ENCODE results near the gene RBFOX2. TPM values are rescaled to one million over a fixed set of nuclear protein-coding genes. Genes with fewer than 3 reads are reported as not detected.

RBFOX2 gene
- total RNA-seq, 1 experiment from 2014 or later, result 61.5 TPM

DNA sequence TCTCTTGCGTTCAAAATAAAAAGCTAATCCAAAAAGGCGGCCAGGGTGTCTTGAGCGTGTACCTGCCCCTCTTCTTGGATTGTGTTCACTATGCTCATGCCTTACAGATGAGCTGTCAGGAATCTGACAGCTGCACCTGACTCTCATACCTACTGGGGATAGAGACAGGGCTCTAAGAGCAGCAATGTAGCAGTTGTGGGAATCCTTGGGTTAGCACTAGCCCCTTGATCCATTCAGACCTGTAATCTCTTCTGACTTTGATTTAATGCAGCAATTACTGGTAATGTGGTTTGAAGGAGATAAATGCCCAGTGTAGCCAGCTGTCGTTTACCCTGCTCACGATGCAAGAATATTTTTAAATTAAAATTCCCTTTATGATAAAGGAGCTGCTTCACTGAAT, 165.2 kb downstream of the RBFOX2 start:
- DNase-seq (ENCODE audit: low read depth), result no peak
- in situ Hi-C loops (cut with HindIII; ENCODE audit: low pct_unique_long_range_greater_than_20kb, low sequenced_read_pairs), result no loop called here

DNA sequence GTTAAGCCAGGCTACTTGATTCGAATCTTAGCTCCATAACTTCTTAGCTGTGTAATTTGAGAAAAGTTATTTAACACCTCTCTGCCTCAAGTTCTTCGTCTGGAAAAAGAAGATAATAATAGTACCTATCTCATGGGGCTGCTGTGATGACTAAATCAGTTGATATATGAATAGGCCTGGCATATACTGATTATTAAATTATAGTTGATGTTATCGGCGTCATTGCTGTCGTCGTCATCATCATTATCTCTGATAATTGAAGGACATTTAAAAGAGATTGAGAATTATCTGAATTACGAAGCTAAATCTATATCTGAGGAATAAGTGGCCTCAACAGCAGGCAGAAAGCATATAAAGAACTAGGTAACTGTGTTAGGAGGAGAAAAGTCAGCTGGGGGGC, 165.9 kb downstream of the RBFOX2 start:
- in situ Hi-C loops (cut with HindIII; ENCODE audit: low pct_unique_long_range_greater_than_20kb, low sequenced_read_pairs), result no loop called here
- DNase-seq (ENCODE audit: low read depth), result no peak

DNA sequence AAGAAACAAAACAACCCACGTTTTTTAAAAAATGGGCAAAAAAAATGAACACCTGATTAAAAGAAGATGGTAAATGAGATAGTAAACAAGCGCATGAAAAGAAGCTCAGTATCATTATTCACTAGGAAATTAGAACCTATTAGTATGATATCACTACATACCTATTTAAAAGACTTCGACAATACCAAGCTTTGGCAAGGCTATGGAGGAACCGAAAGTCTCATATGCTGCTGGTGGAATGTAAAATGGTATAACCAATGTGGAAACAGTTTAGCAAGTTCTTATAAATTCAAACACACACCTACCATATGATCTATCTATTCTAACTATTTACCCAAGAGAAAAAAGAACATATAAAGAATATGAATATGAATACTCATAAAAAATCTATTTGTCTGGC, 167.2 kb downstream of the RBFOX2 start:
- DNase-seq (ENCODE audit: low read depth), result no peak
- in situ Hi-C loops (cut with HindIII; ENCODE audit: low pct_unique_long_range_greater_than_20kb, low sequenced_read_pairs), result no loop called here

DNA sequence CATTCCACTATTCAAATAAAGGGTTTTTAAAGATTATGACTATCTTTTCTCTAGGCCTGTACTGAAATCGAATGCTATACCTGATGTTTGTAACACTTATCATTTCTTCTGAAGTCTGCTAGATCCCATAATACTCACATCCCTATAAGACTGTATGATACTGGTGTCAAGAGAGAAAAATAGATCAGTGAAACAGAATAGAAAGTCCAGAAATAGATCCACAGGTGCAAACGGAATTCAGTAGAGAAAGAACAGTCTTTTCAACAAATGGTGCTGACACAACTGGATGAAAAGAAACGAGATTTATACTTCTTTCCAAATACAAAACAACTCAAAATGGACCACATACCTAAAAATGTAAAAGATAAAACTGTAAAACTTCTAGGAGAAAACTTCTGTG, 167.8 kb downstream of the RBFOX2 start:
- no peak for DNase-seq (ENCODE audit: low read depth)
- in situ Hi-C loops (cut with HindIII; ENCODE audit: low pct_unique_long_range_greater_than_20kb, low sequenced_read_pairs), result no loop called here

DNA sequence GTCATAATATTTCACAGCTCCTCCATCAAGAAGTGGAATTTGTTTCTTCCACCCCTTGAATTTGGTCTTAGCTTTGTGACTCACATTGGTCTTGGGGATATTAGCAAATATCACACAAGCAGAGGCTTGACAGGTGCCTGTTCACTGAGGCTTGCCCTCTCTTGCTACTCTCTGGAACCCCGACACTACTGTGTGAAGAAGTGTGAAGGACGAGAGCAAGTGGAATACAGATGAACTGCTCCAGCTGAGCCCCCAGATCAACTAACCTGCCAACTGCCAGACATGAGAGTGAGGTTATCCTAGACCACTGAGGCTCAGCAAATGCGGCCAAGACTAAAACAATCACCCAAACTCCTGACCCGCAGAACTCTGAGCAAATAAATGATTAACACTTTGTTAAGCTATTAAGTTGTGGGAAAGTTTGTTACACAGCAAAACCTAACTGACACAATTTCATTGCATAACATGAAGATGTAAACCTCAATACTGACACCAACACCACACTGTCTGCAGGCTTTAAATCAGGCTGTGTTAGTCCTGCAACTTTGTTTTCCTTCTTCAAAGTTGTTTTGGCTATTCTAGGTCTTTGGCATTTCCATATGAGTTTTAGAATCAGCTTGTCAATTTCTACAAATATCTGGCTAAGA, 168.4 kb downstream of the RBFOX2 start:
- in situ Hi-C loops (cut with HindIII; ENCODE audit: low pct_unique_long_range_greater_than_20kb, low sequenced_read_pairs), result no loop called here
- no peak for DNase-seq (ENCODE audit: low read depth)

DNA sequence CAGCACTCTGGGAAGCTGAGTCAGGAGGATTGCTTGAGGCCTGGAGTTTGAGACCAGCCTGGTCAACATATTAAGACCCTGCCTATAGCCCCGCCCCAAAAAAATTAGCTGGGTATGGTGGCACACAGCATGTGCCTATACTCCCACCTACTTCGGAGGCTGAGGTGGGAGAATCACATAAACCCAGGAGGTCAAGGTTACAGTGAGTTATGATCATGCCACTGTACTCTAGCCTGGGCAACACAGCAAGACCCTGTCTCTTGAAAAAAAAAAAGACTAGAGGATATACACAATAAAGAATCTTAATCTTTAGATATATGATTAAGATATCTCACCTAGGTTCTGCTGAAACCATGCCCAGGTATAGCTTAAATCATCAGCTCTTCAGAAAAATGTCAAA, 174.3 kb downstream of the RBFOX2 start:
- no peak for DNase-seq (ENCODE audit: low read depth)
- in situ Hi-C loops (cut with HindIII; ENCODE audit: low pct_unique_long_range_greater_than_20kb, low sequenced_read_pairs), result no loop called here

DNA sequence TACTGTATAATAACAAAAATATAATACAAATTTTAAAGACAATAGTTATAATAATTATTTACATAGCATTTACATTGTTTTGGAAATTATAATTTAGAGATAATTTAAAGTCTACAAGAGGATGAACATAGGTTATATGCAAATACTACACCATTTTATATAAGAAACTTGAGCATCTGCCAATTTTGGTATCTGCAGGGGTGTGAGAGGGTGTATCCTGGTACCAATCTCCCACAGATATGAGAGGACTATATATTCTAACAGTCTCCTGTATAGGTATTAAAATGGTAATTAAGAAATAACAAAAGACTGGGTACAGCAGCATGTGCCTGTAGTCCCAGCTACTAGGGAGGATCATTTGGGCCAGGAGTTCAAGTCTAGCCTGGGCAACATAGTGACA, 176.5 kb downstream of the RBFOX2 start:
- in situ Hi-C loops (cut with HindIII; ENCODE audit: low pct_unique_long_range_greater_than_20kb, low sequenced_read_pairs), result no loop called here
- no peak for DNase-seq (ENCODE audit: low read depth)

DNA sequence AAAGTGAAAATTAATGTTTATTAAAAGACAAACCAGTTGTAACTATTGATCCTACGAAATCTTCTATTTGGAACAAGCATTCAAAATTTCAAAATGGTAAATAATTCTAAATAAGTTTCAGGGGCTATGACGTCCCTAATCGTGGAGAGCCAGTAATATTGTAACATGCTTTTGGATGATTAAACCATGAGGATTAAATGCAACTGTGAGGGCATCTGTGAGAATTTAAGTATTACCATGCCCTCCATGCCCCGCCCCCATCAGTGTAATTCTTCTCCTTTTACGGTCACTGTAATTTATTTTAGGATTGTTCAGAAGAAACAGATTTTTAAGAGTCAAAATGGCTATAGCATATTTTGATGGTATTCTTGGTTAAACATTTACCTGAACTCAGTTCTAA, 177.8 kb downstream of the RBFOX2 start:
- in situ Hi-C loops (cut with HindIII; ENCODE audit: low pct_unique_long_range_greater_than_20kb, low sequenced_read_pairs), result no loop called here
- DNase-seq (ENCODE audit: low read depth), result no peak

DNA sequence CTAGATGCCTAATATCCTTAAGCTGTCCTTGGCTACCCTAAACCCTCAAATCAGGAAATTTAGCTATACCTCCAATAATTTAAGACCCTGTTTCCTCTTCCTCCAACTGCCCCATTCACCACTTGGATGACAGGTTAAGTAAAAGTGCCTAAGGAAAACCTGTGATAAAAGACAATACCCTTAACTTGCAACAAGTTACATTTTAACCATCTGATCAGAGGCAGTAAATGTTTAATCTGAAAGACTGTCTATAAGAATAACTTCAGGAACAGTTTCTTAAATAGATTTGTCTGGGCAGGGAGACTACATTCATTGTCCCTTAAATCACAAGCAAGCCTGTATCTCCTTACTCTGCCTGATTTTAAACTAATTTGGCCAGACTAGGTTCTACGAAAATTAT, 181.8 kb downstream of the RBFOX2 start:
- in situ Hi-C loops (cut with HindIII; ENCODE audit: low pct_unique_long_range_greater_than_20kb, low sequenced_read_pairs), result no loop called here
- peak; percentile 62 for DNase-seq (ENCODE audit: low read depth)

DNA sequence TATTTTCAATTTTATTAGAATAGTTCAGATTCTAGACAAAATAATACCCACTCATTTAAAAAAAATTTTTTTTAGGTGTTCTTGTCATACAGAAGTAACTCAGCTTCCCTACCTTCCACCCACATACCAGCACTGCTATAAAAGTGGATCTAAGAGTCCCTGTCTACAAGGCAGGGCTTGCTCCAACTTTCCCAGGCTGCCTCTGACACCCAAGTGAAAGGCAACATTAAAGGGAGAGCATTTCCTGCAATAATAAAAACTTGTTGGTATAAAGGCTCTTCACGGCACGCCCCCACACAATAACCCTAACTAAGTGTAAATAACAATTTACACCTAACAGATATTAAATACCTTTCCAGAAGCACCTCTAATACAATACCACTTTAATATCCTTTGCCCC, 183.7 kb downstream of the RBFOX2 start:
- no peak for DNase-seq (ENCODE audit: low read depth)
- in situ Hi-C loops (cut with HindIII; ENCODE audit: low pct_unique_long_range_greater_than_20kb, low sequenced_read_pairs), result no loop called here

DNA sequence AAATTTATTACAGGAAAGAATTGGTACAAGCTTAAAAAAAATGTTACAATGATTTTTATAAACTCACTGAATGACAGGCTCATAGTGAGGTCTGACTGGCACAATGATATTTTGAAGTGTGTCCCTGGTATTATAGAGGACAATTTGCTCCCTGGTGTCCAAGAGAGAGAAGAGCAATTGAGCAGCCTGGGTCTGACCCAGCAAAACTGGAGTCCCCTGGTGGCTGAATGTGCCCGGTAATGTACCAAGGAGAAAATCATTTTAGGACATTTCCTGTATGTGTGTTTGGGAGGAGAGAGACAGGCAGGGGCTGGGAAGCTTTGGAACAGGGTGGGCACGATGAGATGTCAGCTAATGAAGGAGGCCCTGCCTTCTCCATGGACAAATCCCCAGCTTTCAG, 185.7 kb downstream of the RBFOX2 start:
- in situ Hi-C loops (cut with HindIII; ENCODE audit: low pct_unique_long_range_greater_than_20kb, low sequenced_read_pairs), result no loop called here
- peak; percentile 75 for DNase-seq (ENCODE audit: low read depth)

DNA sequence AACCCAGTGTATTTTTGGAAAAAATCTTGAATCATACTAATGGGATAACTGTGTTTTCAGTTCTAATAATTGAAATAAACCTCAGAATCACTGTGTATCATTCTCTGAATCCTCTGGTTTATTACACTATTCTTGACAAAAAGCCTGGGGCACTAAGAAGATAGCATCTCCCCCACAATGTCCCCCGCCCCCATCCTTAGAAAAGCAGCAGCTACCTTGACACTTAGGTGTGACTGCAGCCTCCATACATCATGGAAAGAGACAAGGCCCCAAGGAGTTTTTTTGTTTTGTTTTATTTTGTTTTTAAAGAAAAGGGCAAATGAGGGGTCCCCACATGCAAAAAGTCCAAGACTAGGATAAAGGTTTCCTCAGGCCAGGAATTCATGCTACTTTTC, 186.1 kb downstream of the RBFOX2 start:
- in situ Hi-C loops (cut with HindIII; ENCODE audit: low pct_unique_long_range_greater_than_20kb, low sequenced_read_pairs), result no loop called here
- DNase-seq (ENCODE audit: low read depth), result no peak

DNA sequence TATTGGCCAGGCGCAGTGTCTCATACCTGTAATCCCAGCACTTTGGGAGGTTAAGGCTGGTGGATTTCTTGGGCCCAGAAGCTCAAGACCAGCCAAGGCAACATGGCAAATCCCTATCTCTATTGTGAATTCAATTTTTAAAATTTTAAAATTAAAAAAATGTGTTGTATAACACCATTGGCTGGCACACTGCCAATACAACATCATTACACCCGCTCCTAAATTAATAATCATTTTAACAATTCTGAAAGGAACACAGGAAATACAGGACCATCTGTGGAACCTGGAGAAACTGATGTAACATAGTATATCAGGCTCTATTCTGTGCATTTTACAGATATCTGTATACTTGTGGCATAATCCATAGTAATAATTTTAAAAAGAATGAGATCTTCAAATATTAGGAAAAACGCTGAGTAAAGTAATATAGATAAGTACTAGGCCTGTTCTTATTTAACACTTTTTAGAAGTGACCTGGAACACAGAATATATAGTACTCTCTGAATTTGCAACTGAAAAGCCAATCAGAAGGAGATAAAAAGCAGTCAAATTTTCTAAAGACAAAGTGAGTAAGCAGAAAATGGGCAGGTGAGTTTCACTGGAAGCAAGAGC, 186.6 kb downstream of the RBFOX2 start:
- no peak for DNase-seq (ENCODE audit: low read depth)
- in situ Hi-C loops (cut with HindIII; ENCODE audit: low pct_unique_long_range_greater_than_20kb, low sequenced_read_pairs), result no loop called here

DNA sequence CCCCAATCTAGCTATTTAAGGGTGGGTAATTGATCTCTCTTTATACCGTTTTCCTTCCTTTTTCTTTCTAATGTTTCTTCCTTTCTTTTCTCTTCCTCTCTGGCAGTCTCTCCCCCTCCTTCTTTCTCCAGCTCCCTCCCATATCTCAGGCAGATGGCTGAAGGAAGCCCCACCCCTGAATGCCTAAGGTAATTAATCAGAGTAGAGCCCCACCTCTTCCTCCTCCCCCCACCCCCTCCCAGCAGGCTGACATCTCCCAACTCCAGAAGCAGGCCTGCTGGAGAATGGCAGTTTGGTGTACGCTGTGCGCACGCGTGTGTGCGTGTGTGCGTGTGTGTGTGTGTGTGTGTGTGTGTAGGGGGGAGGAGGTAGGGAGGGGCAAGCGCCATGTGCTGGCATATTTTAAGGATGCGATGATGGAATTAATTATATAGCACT, 188.3 kb downstream of the RBFOX2 start:
- DNase-seq (ENCODE audit: low read depth), result peak; percentile 99
- in situ Hi-C loops (cut with HindIII; ENCODE audit: low pct_unique_long_range_greater_than_20kb, low sequenced_read_pairs), result no loop called here

DNA sequence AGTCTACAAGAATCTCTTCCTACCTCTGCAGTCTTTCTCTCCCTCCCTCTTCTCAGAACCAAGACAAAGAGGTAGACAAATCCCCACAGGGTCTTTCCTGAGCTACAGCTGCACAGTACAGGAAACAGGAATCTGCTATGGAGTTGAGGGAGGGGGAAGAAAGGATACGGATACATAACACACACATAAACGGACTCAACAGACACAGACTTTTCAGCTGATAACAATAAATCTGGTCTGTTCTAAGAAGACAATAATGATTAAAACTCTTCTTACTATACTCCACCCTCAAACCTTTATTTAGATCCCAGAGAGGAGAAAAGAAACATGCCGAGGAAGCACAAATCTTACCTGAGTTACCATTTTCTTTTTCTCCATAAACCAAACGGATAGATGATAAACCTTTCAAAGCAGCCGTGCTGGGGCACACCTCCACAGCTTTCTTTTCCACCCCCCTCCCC, 188.8 kb downstream of the RBFOX2 start:
- in situ Hi-C loops (cut with HindIII; ENCODE audit: low pct_unique_long_range_greater_than_20kb, low sequenced_read_pairs), result no loop called here
- no peak for DNase-seq (ENCODE audit: low read depth)

DNA sequence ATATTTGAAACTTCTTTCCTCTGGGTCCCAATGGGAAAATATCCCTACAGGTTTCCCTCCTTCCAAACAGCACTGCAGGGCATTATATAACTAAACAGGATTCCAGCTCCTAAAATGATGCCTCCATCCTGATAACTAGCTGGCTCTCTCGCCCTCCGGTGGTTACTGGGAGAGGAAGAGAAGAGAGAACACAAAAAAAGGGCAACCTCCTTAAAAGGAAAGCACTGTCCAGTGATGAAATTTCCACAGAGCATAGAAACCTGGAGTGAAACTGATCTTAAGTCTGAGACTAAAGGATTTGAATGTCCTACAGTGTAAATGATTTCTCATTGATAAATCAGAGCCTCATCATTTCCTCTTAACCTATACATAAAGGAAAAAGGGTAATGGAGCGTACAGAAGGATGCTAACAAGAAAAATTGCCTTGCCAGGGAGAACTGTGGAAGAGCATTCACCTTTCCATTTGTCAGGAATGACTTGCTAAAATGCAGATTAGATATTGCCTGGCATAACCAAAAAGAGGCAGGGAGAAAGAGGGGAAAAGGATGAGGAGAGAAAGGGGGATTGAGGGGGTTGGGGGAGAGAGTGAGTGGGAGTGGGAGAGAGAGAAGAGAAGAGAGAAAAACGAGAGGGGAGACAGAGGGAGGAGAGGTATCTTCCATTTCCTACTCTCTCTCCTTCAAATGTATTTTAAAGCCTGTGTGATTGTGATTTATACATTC, 189.6 kb downstream of the RBFOX2 start:
- DNase-seq (ENCODE audit: low read depth), result peak; percentile 79
- in situ Hi-C loops (cut with HindIII; ENCODE audit: low pct_unique_long_range_greater_than_20kb, low sequenced_read_pairs), result no loop called here

DNA sequence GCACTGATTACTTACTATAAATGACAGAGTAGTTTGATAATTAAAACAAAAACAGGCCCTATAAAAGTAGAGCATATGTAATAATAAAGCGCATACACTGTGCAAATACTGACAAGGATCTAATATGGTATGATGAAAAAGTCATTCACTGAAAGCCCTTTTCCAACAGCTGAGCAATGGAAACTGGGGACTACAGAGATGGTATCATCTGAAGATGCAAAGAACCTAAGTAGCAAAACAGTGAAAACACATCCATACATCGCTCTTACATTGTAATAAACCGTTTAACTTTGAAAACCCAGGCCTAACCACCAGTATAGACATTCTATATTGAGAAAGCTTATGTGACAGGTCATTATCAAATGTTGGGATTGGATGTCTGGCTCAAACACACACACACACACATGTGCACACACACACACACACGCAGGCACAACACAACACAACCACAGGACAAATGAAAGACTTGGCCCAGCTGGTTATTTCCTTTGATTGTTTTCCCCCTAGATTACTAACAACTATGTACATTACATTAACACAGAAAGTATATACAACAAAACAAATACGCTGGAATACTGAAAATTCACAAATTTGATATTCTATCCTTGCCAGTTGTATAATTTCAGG, 191.4 kb downstream of the RBFOX2 start:
- in situ Hi-C loops (cut with HindIII; ENCODE audit: low pct_unique_long_range_greater_than_20kb, low sequenced_read_pairs), result no loop called here
- peak; percentile 18 for DNase-seq (ENCODE audit: low read depth)

DNA sequence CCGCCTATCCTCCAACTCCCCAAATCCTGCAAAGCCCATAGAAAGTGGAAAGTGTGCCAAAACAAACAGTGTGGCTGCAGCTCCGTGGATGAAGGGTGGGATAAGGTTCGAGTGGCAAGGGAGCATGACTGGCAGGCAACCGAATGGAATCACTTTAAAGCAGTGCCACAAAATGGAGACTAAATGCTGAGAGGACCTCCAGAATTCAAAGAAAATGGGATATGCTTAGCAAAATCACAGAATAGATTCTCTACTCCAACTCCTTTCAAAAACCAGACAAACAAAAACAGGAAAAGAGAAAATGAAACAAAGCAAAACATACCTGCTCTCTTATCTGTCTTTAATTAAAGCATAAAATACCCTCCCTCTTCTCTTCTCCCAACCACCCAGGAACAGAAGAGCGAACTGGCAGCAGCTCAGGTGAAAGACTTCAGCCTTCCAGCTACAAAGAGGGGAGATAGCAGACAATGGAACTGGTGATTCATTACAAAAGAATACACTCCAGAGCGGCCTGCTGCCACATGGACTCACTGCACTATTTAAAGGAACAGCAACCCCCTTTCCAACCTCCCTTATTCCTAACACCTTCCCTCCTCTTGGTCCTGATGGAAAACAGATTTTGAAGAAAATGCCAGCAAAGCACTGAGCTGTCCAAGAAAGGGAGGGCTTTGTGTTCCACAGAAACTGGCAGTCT, 192.5 kb downstream of the RBFOX2 start:
- in situ Hi-C loops (cut with HindIII; ENCODE audit: low pct_unique_long_range_greater_than_20kb, low sequenced_read_pairs), result no loop called here
- peak; percentile 81 for DNase-seq (ENCODE audit: low read depth)

All from Caki2 (cell line).